Epithelial cell of proximal tubule (primary cell): Measurements from ENCODE around the gene IRF2BP2. TPM values are rescaled to one million over a fixed set of nuclear protein-coding genes. Genes with fewer than 3 reads are reported as not detected.

Experiments used
- DNase-seq: peaks from one replicate; pipeline ENCODE4 v3.0.0-alpha.2; 2011; ENCODE audit warnings: low read depth
- H3K4me3 ChIP-seq: 2 replicates; pipeline ENCODE4 v1.5.1; 2011; ENCODE audit warnings: low read depth, mild to moderate bottlenecking, low read length
- total RNA-seq: library from RNA; depleted of rRNA; stranded (reverse); fragments of >200 nt; gene quantifications from 2 replicates; pipeline ENCODE4 v1.2.3, GENCODE V29; 2015
- TF ChIP-seq, protein P1 (sequence below): conservative IDR thresholded peaks from 2 replicates; pipeline ENCODE4 v1.5.1; 2012; ENCODE audit warnings: low read depth, mild to moderate bottlenecking, low read length

IRF2BP2 gene
- total RNA-seq, 1 donor from 2014 or later, result 70.5 TPM

DNA sequence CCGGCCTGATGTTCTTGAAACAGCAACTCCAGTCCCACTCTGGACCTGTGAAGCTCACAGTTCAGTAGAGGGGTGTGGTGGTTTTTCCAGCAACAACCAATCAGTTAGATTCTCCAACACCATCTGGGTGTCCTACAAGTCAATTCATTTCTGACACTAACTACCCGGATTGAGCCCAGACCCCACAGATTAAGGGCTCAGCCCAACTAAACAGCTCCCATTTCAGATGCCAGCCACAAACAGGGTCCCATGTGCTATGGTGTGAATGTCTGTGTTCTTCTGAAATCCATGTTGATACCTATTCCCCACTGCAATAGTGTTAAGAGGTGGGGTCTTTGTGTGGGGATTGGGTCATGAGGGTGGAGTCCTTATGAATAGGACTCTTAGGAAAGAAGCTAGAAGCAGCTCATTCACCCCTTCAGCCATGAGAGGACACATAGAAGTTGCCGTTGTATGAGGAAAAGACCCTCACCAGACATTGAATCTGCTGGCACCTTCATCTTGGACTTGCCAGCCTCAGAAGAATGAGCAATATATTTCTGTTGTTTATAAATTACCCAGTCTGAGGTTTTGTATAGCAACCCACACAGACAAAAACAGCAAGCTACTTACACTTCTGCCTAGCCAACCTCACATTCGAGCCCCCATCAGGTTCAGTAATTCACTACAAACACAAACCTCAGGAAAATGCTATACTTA is 53.6 kb downstream of the IRF2BP2 start:
- no peak for DNase-seq

DNA sequence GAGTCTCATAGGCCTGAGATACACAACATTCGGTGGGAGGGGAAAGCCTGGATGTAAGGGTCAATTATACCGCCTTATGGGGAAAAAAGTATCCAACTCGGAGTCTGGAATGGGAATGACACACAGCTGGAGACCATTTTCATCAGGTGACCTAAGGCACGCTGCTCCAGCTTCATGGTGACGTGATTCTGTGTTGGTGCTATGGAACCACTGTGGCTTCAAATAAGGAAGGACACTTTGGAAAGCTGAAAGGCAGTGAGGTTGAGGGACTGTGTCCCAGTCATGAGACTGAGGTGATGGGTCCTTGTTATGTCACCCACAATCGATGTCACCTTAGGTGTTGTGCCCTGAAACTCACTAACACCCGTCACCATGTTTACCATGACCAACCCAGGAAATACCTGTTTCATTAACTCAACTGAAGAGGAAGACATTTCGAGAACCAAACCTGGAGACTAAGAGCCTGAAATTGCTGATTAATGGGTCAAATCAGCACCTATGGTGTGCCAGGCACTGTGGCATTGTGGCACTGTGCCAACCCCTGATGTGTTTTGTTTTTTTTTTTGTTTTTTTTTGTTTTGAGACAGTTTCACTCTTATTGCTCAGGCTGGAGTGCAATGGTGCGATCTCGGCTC is 54.5 kb downstream of the IRF2BP2 start:
- TF ChIP-seq, protein P1, sequence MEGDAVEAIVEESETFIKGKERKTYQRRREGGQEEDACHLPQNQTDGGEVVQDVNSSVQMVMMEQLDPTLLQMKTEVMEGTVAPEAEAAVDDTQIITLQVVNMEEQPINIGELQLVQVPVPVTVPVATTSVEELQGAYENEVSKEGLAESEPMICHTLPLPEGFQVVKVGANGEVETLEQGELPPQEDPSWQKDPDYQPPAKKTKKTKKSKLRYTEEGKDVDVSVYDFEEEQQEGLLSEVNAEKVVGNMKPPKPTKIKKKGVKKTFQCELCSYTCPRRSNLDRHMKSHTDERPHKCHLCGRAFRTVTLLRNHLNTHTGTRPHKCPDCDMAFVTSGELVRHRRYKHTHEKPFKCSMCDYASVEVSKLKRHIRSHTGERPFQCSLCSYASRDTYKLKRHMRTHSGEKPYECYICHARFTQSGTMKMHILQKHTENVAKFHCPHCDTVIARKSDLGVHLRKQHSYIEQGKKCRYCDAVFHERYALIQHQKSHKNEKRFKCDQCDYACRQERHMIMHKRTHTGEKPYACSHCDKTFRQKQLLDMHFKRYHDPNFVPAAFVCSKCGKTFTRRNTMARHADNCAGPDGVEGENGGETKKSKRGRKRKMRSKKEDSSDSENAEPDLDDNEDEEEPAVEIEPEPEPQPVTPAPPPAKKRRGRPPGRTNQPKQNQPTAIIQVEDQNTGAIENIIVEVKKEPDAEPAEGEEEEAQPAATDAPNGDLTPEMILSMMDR, result no peak
- no peak overlapping the region for H3K4me3 ChIP-seq
- DNase-seq, result no peak

More for the DNA sequence above, 53.6 kb downstream of the IRF2BP2 start:
- H3K4me3 ChIP-seq, result no peak overlapping the region
- TF ChIP-seq, protein P1, result no peak

DNA sequence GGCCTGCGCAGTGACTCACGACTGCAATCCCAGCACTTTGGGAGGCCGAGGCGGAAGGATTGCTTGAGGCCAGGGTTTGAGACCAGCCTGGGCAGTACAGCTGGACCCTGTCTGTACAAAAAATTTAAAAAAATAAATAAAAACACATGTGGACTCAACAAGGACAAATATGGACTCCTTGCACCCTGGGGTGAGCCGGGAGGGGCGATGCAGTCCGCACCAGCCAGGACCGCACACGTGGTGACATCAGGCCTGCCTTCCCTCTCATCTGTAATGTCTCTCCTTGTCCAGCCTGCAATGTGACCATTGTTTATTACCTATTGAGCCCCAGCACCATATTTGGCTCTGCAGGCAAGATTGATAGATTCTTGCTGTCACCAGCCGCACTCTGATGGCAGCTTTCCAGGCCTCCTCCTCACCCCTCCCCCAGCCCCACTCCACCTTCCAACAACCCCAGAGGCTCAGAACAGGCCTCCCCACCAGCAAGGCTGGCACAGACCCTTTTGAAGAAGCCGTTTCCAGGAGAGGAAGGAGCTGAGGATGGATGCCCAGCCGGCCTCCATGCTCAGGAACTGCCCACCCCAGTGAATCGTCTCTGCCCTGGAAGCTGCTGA is 55.2 kb downstream of the IRF2BP2 start:
- TF ChIP-seq, protein P1, result no peak

More for the DNA sequence above, 55.2 kb downstream of the IRF2BP2 start:
- no peak overlapping the region for H3K4me3 ChIP-seq
- DNase-seq, result no peak

Other genes starting within 250 kb of the IRF2BP2 start
- gene COA6, start 236.7 kb downstream of the IRF2BP2 start, total RNA-seq, result 31.8 and 34.4 TPM in 2 replicates
- 17.4 and 31.2 TPM in 2 replicates for gene TARBP1, start 131.0 kb downstream of the IRF2BP2 start, total RNA-seq